Colonic mucosa (tissue), 4 donors: ENCODE results near the gene NKIRAS1. TPM values are rescaled to one million over a fixed set of nuclear protein-coding genes. Genes with fewer than 3 reads are reported as not detected.

Experiments
- DNase-seq: peaks from one replicate; pipeline ENCODE4 v3.0.0-alpha.2; 2020
- H3K27ac ChIP-seq: fragments of 200-600 bp; one replicate; pipeline ENCODE4 v1.8.0; 2021
- H3K27me3 ChIP-seq: fragments of 200-600 bp; one replicate; pipeline ENCODE4 v1.8.0; 2021
- H3K36me3 ChIP-seq: fragments of 200-600 bp; one replicate; pipeline ENCODE4 v1.8.0; 2021
- H3K4me1 ChIP-seq: fragments of 200-600 bp; one replicate; pipeline ENCODE4 v1.8.0; 2021; ENCODE audit warnings: mild to moderate bottlenecking
- H3K4me3 ChIP-seq: fragments of 200-600 bp; one replicate; pipeline ENCODE4 v1.8.0; 2021
- H3K9ac ChIP-seq, 2 donors: one replicate each; pipeline ENCODE4 v1.7.0; 2013; ENCODE audit warnings: control low read depth in 2 of 2, low read depth in 2 of 2, low read length in 2 of 2
- H3K9me3 ChIP-seq: fragments of 200-600 bp; one replicate; pipeline ENCODE4 v1.8.0; 2021
- intact Hi-C: fragments of 100-400 bp; cut with DNase I; formaldehyde crosslinking; loops from one replicate; pipeline ENCODE4 v1.14.1; 2022
- total RNA-seq, 2 donors: library from RNA; stranded (reverse); fragmentation: NEBNext Ultra II Directional in 1 of 2; extraction: Animal tissue kit (Norgen Biotek cat#: 25700) in 1 of 2; gene quantifications; one replicate each; pipeline ENCODE4 v1.2.1, GENCODE V29; 2021
- TF ChIP-seq, protein P1 (sequence below): fragments of 200-600 bp; IDR thresholded peaks from one replicate; pipeline ENCODE4 v1.8.0; 2022; ENCODE audit warnings: antibody characterized with exemption, mild to moderate bottlenecking
- donor health status: healthy.
- donor health status: DM: no; HTN: no; CAD: no.
- donor health status: DM: no; HTN: no; CAD: no.

NKIRAS1 gene
- total RNA-seq, 2 donors from 2014 or later = 2.6 to 5.4 TPM

DNA sequence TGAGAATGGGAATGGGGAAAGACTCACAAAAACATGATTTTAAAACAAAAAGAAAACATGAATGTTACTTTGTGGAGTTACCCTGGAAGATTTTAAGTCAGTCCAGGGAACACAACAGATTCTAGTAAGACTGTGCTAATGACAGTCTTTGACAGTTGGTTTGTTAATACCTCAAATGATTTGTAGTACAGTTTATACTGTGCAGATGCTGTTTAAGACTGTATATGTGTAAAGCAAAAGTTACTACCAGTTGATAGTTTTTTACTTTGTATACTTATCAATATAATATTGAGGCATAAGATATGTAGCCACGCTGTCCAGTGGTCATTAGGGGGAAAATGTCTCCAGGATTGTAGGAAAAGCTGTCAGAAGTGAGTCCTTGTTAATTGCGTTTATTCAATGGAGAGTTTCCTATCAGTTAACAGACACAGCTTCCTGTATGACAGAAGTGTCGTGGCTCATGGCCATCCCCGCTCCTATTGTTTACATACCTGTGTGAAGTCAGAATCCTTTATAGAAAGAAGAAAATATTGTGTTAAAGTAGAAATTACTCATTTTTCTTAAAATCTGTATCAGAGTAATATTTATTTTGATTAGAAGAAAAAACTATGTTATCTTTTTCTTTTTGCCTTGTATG lies 36.0 kb downstream of the NKIRAS1 start:
- no peak overlapping the region for H3K9ac ChIP-seq
- no peaks in the 10 kb centered on the region for H3K9me3 ChIP-seq
- no peaks in the 10 kb centered on the region for H3K4me1 ChIP-seq
- TF ChIP-seq, protein P1, sequence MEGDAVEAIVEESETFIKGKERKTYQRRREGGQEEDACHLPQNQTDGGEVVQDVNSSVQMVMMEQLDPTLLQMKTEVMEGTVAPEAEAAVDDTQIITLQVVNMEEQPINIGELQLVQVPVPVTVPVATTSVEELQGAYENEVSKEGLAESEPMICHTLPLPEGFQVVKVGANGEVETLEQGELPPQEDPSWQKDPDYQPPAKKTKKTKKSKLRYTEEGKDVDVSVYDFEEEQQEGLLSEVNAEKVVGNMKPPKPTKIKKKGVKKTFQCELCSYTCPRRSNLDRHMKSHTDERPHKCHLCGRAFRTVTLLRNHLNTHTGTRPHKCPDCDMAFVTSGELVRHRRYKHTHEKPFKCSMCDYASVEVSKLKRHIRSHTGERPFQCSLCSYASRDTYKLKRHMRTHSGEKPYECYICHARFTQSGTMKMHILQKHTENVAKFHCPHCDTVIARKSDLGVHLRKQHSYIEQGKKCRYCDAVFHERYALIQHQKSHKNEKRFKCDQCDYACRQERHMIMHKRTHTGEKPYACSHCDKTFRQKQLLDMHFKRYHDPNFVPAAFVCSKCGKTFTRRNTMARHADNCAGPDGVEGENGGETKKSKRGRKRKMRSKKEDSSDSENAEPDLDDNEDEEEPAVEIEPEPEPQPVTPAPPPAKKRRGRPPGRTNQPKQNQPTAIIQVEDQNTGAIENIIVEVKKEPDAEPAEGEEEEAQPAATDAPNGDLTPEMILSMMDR = no peak
- DNase-seq = no peak
- intact Hi-C loops = loop anchor here (10.0 kb wide), 1 partner anchor 804 kb away; no protein-coding TSS in a partner anchor
- H3K4me3 ChIP-seq = no peak overlapping the region
- no peaks in the 10 kb centered on the region for H3K36me3 ChIP-seq
- no peaks in the 10 kb centered on the region for H3K27me3 ChIP-seq
- H3K27ac ChIP-seq = no peak overlapping the region

DNA sequence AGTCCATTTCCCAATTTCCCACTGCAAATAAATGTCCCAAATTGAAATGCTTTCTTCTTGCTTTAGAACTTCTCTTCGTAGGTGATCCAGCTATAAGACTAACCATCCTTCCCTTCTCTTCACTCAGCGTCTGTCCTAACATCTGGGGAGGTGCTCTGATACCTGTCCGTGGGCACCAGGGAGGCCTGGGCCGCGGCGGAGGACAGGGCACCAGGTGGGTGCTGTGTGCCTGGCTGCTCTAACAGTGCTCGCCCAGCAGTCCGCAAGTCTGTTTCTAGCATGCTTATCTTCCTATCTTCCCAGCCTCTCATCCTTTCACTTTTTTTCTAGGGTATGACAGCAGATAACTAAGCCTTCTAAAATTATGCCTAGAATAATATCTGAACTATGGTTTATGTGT lies 37.3 kb downstream of the NKIRAS1 start:
- Histone ChIP-seq H3K27ac (no peak overlapping the region), H3K27me3 (no peaks in the 10 kb centered on the region), H3K9ac (no peak overlapping the region), H3K9me3 (no peaks in the 10 kb centered on the region), H3K4me1 (no peaks in the 10 kb centered on the region), H3K36me3 (no peaks in the 10 kb centered on the region), H3K4me3 (no peak overlapping the region)
- TF ChIP-seq, protein P1 = no peak
- intact Hi-C loops = no loop called here
- DNase-seq = no peak

DNA sequence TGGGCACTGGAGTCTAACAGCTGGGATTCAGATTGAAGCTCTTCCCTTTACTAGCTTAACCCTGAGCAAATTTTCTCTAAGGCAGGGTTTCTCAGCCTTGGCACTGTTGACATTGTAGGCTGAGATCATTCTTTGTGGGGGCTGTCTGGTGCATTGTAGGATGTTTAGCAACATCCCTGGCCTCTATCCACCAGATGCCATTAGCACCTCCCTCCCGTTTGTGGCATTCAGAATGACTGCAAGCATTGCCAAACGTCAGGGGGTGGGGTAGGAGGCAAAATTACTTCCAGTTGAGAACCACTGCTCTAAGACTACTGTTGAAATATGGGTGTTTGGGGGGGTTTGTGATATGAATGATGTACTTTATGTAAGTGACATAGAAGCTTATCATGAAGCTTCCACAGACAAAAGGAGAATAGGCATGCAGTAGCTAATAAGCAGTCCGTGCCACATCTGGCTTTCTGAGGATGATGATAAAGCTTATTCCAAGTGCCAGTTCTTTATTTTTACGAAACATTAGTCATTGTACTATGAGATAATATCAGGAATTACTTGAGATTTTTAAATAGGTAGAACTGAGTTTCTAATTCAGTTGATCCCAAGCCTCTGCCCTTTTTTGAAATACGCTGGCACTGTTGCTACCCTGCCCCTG lies 39.3 kb downstream of the NKIRAS1 start:
- Histone ChIP-seq H3K27me3 (no peaks in the 10 kb centered on the region), H3K36me3 (no peaks in the 10 kb centered on the region), H3K4me3 (no peak overlapping the region), H3K9ac (no peak overlapping the region), H3K9me3 (no peaks in the 10 kb centered on the region), H3K4me1 (no peaks in the 10 kb centered on the region), H3K27ac (no peak overlapping the region)
- intact Hi-C loops = no loop called here
- no peak for DNase-seq
- TF ChIP-seq, protein P1 = no peak

DNA sequence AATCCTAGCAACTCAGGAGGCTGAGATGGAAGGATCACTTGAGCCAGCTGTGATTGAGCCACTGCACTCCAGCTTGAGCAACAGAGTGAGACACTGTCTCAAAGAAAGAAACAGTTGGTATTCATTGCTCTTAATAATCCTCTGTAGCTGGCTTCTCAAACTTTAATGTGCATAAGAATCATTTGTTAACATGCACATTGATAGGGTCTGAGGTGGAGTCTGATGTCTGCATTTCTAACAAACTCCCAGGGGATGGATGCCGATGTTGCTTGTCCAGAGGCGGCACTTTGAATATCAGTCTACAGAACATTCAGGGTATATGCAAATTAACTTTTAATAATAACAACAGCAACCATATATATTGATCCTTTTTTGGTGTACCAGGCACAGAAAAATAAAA lies 39.9 kb downstream of the NKIRAS1 start:
- DNase-seq = no peak
- Histone ChIP-seq H3K4me3 (no peak overlapping the region), H3K36me3 (no peaks in the 10 kb centered on the region), H3K27me3 (no peaks in the 10 kb centered on the region), H3K9ac (no peak overlapping the region), H3K4me1 (no peaks in the 10 kb centered on the region), H3K9me3 (no peaks in the 10 kb centered on the region), H3K27ac (no peak overlapping the region)
- TF ChIP-seq, protein P1 = no peak
- intact Hi-C loops = no loop called here

DNA sequence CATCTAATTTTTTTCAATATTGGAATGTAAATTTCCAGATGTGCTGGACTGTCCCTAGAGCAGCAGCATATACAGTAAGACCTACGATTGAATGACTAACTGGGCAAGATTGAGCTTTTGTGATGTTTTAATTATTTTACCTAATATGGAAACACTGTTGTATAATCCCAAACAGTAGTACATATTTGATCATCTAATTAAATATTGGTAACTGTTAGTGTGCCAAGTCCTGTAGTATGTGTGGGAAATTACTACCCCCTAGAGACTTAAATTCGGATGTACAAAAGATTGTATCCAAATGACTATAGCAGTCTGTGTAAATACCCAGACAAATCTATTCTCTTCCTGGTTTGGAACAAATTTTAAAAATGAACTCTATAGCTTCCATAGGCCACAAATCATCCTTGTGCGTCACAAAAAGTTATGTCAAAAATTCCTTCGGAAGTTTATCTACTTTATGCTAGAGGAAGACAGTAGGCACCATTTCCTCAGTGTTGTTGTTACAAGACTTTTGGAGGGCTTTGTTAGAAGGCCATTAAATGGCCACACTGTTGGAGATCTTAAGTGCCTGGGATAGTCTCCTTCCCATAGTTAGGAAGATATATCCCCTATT lies 41.6 kb downstream of the NKIRAS1 start:
- Histone ChIP-seq H3K9ac (no peak overlapping the region), H3K27me3 (no peaks in the 10 kb centered on the region), H3K4me1 (no peaks in the 10 kb centered on the region), H3K36me3 (no peaks in the 10 kb centered on the region), H3K4me3 (no peak overlapping the region), H3K27ac (no peak overlapping the region), H3K9me3 (no peaks in the 10 kb centered on the region)
- intact Hi-C loops = no loop called here
- no peak for DNase-seq
- TF ChIP-seq, protein P1 = no peak
